Stimulated activated naive CD8-positive, alpha-beta T cell treated with anti-CD3 and anti-CD28 coated beads, Interleukin-15, amount 100 ng/mL, for 72 hours (primary cell): ENCODE data around the gene HOXC6.
"Not testable (repeated sequence)": the region's sequence is repeated elsewhere in the genome, so short reads cannot be mapped to it uniquely, and the experiment has no call there.

Experiments
- ATAC-seq: fragments of 150-1000 bp; cut with Tn5 transposase; 2 replicates; pipeline ENCODE4 v1.10.0; 2021; ENCODE audit warnings: mild to moderate bottlenecking, moderate library complexity
- DNase-seq, 2 donors: peaks; one replicate each; pipeline ENCODE4 v3.0.0; 2021 to 2022
- H3K27ac Mint-ChIP-seq, 2 donors: one replicate each; pipeline ENCODE4 v1.8.0; 2022; ENCODE audit warnings: mild to moderate bottlenecking in 2 of 2, mixed read lengths in 2 of 2, moderate library complexity in 2 of 2
- H3K27me3 Mint-ChIP-seq: one replicate; pipeline ENCODE4 v1.8.0; 2022; ENCODE audit warnings: mixed read lengths
- H3K4me1 Mint-ChIP-seq: one replicate; pipeline ENCODE4 v1.8.0; 2022; ENCODE audit warnings: mild to moderate bottlenecking, mixed read lengths
- H3K4me3 Mint-ChIP-seq, 2 donors: one replicate each; pipeline ENCODE4 v1.8.0; 2022; ENCODE audit warnings: mild to moderate bottlenecking in 2 of 2, mixed read lengths in 2 of 2, moderate library complexity in 1 of 2
- H3K9me3 Mint-ChIP-seq, 2 donors: one replicate each; pipeline ENCODE4 v1.8.0; 2022; ENCODE audit warnings: mixed read lengths in 2 of 2

HOXC6 gene

GRCh38 chr12:54054742-54055194, 26.5 kb downstream of the HOXC6 start:
- peaks cover 99% of the 10 kb centered on the region for H3K27me3 Mint-ChIP-seq
- H3K4me3 Mint-ChIP-seq, result peak overlapping the region; percentile 83 to 85

GRCh38 chr12:54055552-54055951, 27.3 kb downstream of the HOXC6 start:
- DNase-seq (no peak), ATAC-seq (no peak)
- Mint-ChIP-seq H3K9me3 (no peaks in the 10 kb centered on the region), H3K4me3 (no peak overlapping the region), H3K27me3 (peaks cover 99% of the 10 kb centered on the region), H3K27ac (no peak overlapping the region), H3K4me1 (peaks cover 41% of the 10 kb centered on the region)

More at GRCh38 chr12:54054742-54055194, 26.5 kb downstream of the HOXC6 start:
- H3K27ac Mint-ChIP-seq, result no peak overlapping the region
- H3K4me1 Mint-ChIP-seq, result peaks cover 49% of the 10 kb centered on the region
- DNase-seq (no peak), ATAC-seq (no peak)
- no peaks in the 10 kb centered on the region for H3K9me3 Mint-ChIP-seq

GRCh38 chr12:54056110-54056509, 27.9 kb downstream of the HOXC6 start:
- H3K27me3 Mint-ChIP-seq, result peaks cover 99% of the 10 kb centered on the region
- no peak overlapping the region for H3K27ac Mint-ChIP-seq
- H3K4me1 Mint-ChIP-seq, result peaks cover 35% of the 10 kb centered on the region
- no peak overlapping the region for H3K4me3 Mint-ChIP-seq
- DNase-seq, result no peak
- no peak for ATAC-seq
- H3K9me3 Mint-ChIP-seq, result no peaks in the 10 kb centered on the region

GRCh38 chr12:54058128-54058768, 30.0 kb downstream of the HOXC6 start:
- H3K9me3 Mint-ChIP-seq, result no peaks in the 10 kb centered on the region
- DNase-seq (no peak), ATAC-seq (no peak)
- peaks cover 99% of the 10 kb centered on the region for H3K27me3 Mint-ChIP-seq
- no peak overlapping the region for H3K27ac Mint-ChIP-seq
- no peak overlapping the region for H3K4me3 Mint-ChIP-seq
- H3K4me1 Mint-ChIP-seq, result peaks cover 14% of the 10 kb centered on the region

- H3K4me1 Mint-ChIP-seq, result peaks cover 3% of the 10 kb centered on the region
- H3K27me3 Mint-ChIP-seq, result peaks cover 91% of the 10 kb centered on the region
- no peak for ATAC-seq
These were observed 31.4 kb downstream of the HOXC6 start for GRCh38 chr12:54059668-54060067.

GRCh38 chr12:54060174-54060974, 32.1 kb downstream of the HOXC6 start:
- Mint-ChIP-seq H3K4me3 (no peak overlapping the region), H3K4me1 (no peaks in the 10 kb centered on the region), H3K9me3 (no peaks in the 10 kb centered on the region), H3K27me3 (peaks cover 84% of the 10 kb centered on the region), H3K27ac (no peak overlapping the region)
- ATAC-seq (no peak), DNase-seq (no peak)

More at GRCh38 chr12:54059668-54060067, 31.4 kb downstream of the HOXC6 start:
- no peak overlapping the region for H3K4me3 Mint-ChIP-seq
- no peak for DNase-seq
- H3K27ac Mint-ChIP-seq, result no peak overlapping the region
- no peaks in the 10 kb centered on the region for H3K9me3 Mint-ChIP-seq

GRCh38 chr12:54060975-54061778, 32.9 kb downstream of the HOXC6 start:
- H3K27ac Mint-ChIP-seq, result no peak overlapping the region
- no peak overlapping the region for H3K4me3 Mint-ChIP-seq
- no peaks in the 10 kb centered on the region for H3K4me1 Mint-ChIP-seq
- DNase-seq (no peak), ATAC-seq (no peak)
- H3K9me3 Mint-ChIP-seq, result no peaks in the 10 kb centered on the region
- peaks cover 83% of the 10 kb centered on the region for H3K27me3 Mint-ChIP-seq

GRCh38 chr12:54065677-54066076, 37.4 kb downstream of the HOXC6 start:
- no peak overlapping the region for H3K27ac Mint-ChIP-seq
- peaks cover 75% of the 10 kb centered on the region for H3K27me3 Mint-ChIP-seq
- no peak for DNase-seq
- no peak overlapping the region for H3K4me3 Mint-ChIP-seq
- no peaks in the 10 kb centered on the region for H3K9me3 Mint-ChIP-seq
- ATAC-seq, result no peak
- H3K4me1 Mint-ChIP-seq, result no peaks in the 10 kb centered on the region

GRCh38 chr12:54066408-54066807, 38.2 kb downstream of the HOXC6 start:
- no peak for ATAC-seq
- no peaks in the 10 kb centered on the region for H3K4me1 Mint-ChIP-seq
- H3K27me3 Mint-ChIP-seq, result peaks cover 75% of the 10 kb centered on the region
- no peak overlapping the region for H3K27ac Mint-ChIP-seq
- H3K4me3 Mint-ChIP-seq, result no peak overlapping the region
- DNase-seq, result no peak
- no peaks in the 10 kb centered on the region for H3K9me3 Mint-ChIP-seq

GRCh38 chr12:54068418-54069070, 40.3 kb downstream of the HOXC6 start:
- Mint-ChIP-seq H3K27me3 (peaks cover 56% of the 10 kb centered on the region), H3K4me1 (no peaks in the 10 kb centered on the region), H3K27ac (no peak overlapping the region), H3K4me3 (no peak overlapping the region), H3K9me3 (no peaks in the 10 kb centered on the region)
- ATAC-seq (no peak), DNase-seq (no peak)

GRCh38 chr12:54071942-54072341, 43.7 kb downstream of the HOXC6 start:
- DNase-seq, result no peak
- H3K27me3 Mint-ChIP-seq, result peaks cover 40% of the 10 kb centered on the region
- H3K27ac Mint-ChIP-seq, result no peak overlapping the region
- ATAC-seq, result no peak
- H3K4me3 Mint-ChIP-seq, result no peak overlapping the region
- no peaks in the 10 kb centered on the region for H3K9me3 Mint-ChIP-seq
- no peaks in the 10 kb centered on the region for H3K4me1 Mint-ChIP-seq

- H3K4me1 Mint-ChIP-seq, result peaks cover 9% of the 10 kb centered on the region
- ATAC-seq (no peak), DNase-seq (no peak)
- peaks cover 23% of the 10 kb centered on the region for H3K27me3 Mint-ChIP-seq
- H3K27ac Mint-ChIP-seq, result no peak overlapping the region
- H3K4me3 Mint-ChIP-seq, result no peak overlapping the region
- H3K9me3 Mint-ChIP-seq, result no peaks in the 10 kb centered on the region
These were observed 46.1 kb downstream of the HOXC6 start for GRCh38 chr12:54074308-54074707.

GRCh38 chr12:54075409-54075808, 47.2 kb downstream of the HOXC6 start:
- DNase-seq (no peak), ATAC-seq (no peak)
- Mint-ChIP-seq H3K27me3 (peaks cover 13% of the 10 kb centered on the region), H3K4me3 (no peak overlapping the region), H3K4me1 (peaks cover 14% of the 10 kb centered on the region), H3K27ac (no peak overlapping the region), H3K9me3 (no peaks in the 10 kb centered on the region)

- H3K27me3 Mint-ChIP-seq, result peaks cover 7% of the 10 kb centered on the region
- H3K9me3 Mint-ChIP-seq, result no peaks in the 10 kb centered on the region
- H3K4me3 Mint-ChIP-seq, result no peak overlapping the region
- no peak for DNase-seq
- H3K27ac Mint-ChIP-seq, result no peak overlapping the region
- no peak for ATAC-seq
- peaks cover 20% of the 10 kb centered on the region for H3K4me1 Mint-ChIP-seq
These were observed 47.7 kb downstream of the HOXC6 start for GRCh38 chr12:54075974-54076373.

GRCh38 chr12:54077843-54078242, 49.6 kb downstream of the HOXC6 start:
- DNase-seq, H3K9me3 Mint-ChIP-seq, H3K4me3 Mint-ChIP-seq, H3K27me3 Mint-ChIP-seq, H3K27ac Mint-ChIP-seq, ATAC-seq: not testable (repeated sequence)
- H3K4me1 Mint-ChIP-seq, result peaks cover 35% of the 10 kb centered on the region
